IMR-90 (cell line): Measurements from ENCODE around the gene GYG2. TPM values are rescaled to one million over a fixed set of nuclear protein-coding genes. Genes with fewer than 3 reads are reported as not detected.

ENCODE experiments used
- ATAC-seq: fragments of 200-7000 bp; cut with Tn5 transposase; 2 replicates; pipeline ENCODE4 v1.9.1; 2020; ENCODE audit warnings: low read depth, mild to moderate bottlenecking, moderate library complexity
- BruUV-seq: library from RNA; stranded (reverse); fragments of 400-500 nt; replicated peaks from 2 replicates; lab custom pipeline; 2021; lab: Mats Ljungman, UMichigan
- CTCF ChIA-PET: fragments of 300-600 bp; formaldehyde crosslinking; extraction: SDS; loops from one replicate; lab custom pipeline; 2021; ENCODE audit warnings: antibody characterized with exemption; lab: Yijun Ruan, JAX
- POLR2A ChIA-PET: fragments of 300-600 bp; sonication (Branson Sonifier 250); formaldehyde crosslinking; loops from one replicate; lab custom pipeline; 2022; ENCODE audit warnings: antibody characterized with exemption; ENCODE audit not compliant: unreplicated experiment; lab: Charles Lee
- DNase-seq: peaks from one replicate; pipeline ENCODE4 v3.0.0; 2013
- H2AFZ ChIP-seq: replicated peaks from 2 replicates; pipeline ENCODE3; 2013; ENCODE audit warnings: low read length, mild to moderate bottlenecking; ENCODE audit not compliant: poor library complexity
- H2AK5ac ChIP-seq: 2 replicates; pipeline ENCODE4 v1.6.1; 2013; ENCODE audit warnings: low read depth, low read length, inconsistent platforms
- H2AK9ac ChIP-seq: replicated peaks from 2 replicates; pipeline ENCODE3; 2013; ENCODE audit warnings: mild to moderate bottlenecking, low read depth, low read length, moderate library complexity; ENCODE audit not compliant: poor library complexity
- H2BK120ac ChIP-seq: 2 replicates; pipeline ENCODE4 v1.6.1; 2013; ENCODE audit warnings: low read depth, low read length, inconsistent platforms
- H2BK15ac ChIP-seq: 3 replicates; pipeline ENCODE4 v1.6.1; 2013; ENCODE audit warnings: low read depth, low read length, inconsistent platforms
- H2BK20ac ChIP-seq: 2 replicates; pipeline ENCODE4 v1.6.1; 2013; ENCODE audit warnings: low read depth, mild to moderate bottlenecking, inconsistent platforms, low read length, moderate library complexity
- H2BK5ac ChIP-seq: 2 replicates; pipeline ENCODE4 v1.6.1; 2013; ENCODE audit warnings: mild to moderate bottlenecking, low read depth, low read length, inconsistent platforms; ENCODE audit not compliant: poor library complexity, severe bottlenecking
- H3K14ac ChIP-seq: replicated peaks from 2 replicates; pipeline ENCODE4 v1.6.1; 2013; ENCODE audit warnings: low read depth, low read length, inconsistent platforms
- H3K18ac ChIP-seq: 2 replicates; pipeline ENCODE4 v1.6.1; 2013; ENCODE audit warnings: low read depth, low read length, control low read depth
- H3K23ac ChIP-seq: 2 replicates; pipeline ENCODE4 v1.6.1; 2013; ENCODE audit warnings: low read depth, low read length, inconsistent platforms
- H3K27ac ChIP-seq: 2 replicates; pipeline ENCODE4 v1.5.1; 2013; ENCODE audit warnings: mild to moderate bottlenecking, control low read depth, low read length; ENCODE audit not compliant: insufficient read depth
- H3K27me3 ChIP-seq: 2 replicates; pipeline ENCODE4 v1.6.1; 2013; ENCODE audit warnings: low read length; ENCODE audit not compliant: control insufficient read depth, insufficient read depth
- H3K36me3 ChIP-seq: 2 replicates; pipeline ENCODE4 v1.6.1; 2013; ENCODE audit warnings: low read length, mixed read lengths; ENCODE audit not compliant: control insufficient read depth, insufficient read depth
- H3K4ac ChIP-seq: 2 replicates; pipeline ENCODE4 v1.6.1; 2013; ENCODE audit warnings: low read depth, low read length, inconsistent platforms
- H3K4me1 ChIP-seq: 2 replicates; pipeline ENCODE4 v1.6.1; 2013; ENCODE audit warnings: low read length, mixed read lengths; ENCODE audit not compliant: control insufficient read depth, insufficient read depth
- H3K4me2 ChIP-seq: 2 replicates; pipeline ENCODE4 v1.6.1; 2013; ENCODE audit warnings: low read depth, mild to moderate bottlenecking, control low read depth, low read length, moderate library complexity
- H3K4me3 ChIP-seq: 2 replicates; pipeline ENCODE4 v1.5.1; 2013; ENCODE audit warnings: low read depth, mild to moderate bottlenecking, control low read depth, low read length, moderate library complexity; ENCODE audit not compliant: insufficient read depth
- H3K56ac ChIP-seq: 2 replicates; pipeline ENCODE4 v1.6.1; 2013; ENCODE audit warnings: low read length, inconsistent platforms; ENCODE audit not compliant: insufficient read depth; ENCODE audit errors: extremely low read depth
- H3K79me1 ChIP-seq, 2 experiments: 2 replicates each; pipeline ENCODE4 v1.6.1; 2013; ENCODE audit warnings: low read length in 2 of 2, inconsistent platforms in 1 of 2, low read depth in 1 of 2
- H3K9ac ChIP-seq: 2 replicates; pipeline ENCODE4 v1.6.1; 2013; ENCODE audit warnings: low read depth, low read length, control low read depth
- H3K9me1 ChIP-seq: 2 replicates; pipeline ENCODE4 v1.6.1; 2013; ENCODE audit warnings: low read length, inconsistent platforms; ENCODE audit not compliant: insufficient read depth
- H3K9me3 ChIP-seq: 2 replicates; pipeline ENCODE4 v1.6.1; 2013; ENCODE audit warnings: low read length; ENCODE audit not compliant: control insufficient read depth, insufficient read depth
- H4K20me1 ChIP-seq: 2 replicates; pipeline ENCODE4 v1.6.1; 2013; ENCODE audit warnings: low read length, inconsistent platforms; ENCODE audit not compliant: insufficient read depth
- H4K5ac ChIP-seq: 2 replicates; pipeline ENCODE4 v1.6.1; 2013; ENCODE audit warnings: mild to moderate bottlenecking, low read depth, low read length, control low read depth
- H4K8ac ChIP-seq, 2 experiments: 2 replicates each; pipeline ENCODE4 v1.6.1; 2013; ENCODE audit warnings: low read depth in 2 of 2, low read length in 2 of 2, control low read depth in 1 of 2, inconsistent platforms in 1 of 2
- H4K91ac ChIP-seq: 2 replicates; pipeline ENCODE4 v1.6.1; 2013; ENCODE audit warnings: low read depth, low read length, inconsistent platforms; ENCODE audit not compliant: insufficient read depth
- MAFK ChIP-seq: IDR thresholded peaks from 2 replicates; pipeline ENCODE4 v1.6.1; 2012; ENCODE audit warnings: low read depth, low read length, improper control_type of control experiment
- MAZ ChIP-seq: IDR thresholded peaks from 2 replicates; pipeline ENCODE4 v1.6.1; 2012; ENCODE audit warnings: low read depth, mild to moderate bottlenecking, low read length, improper control_type of control experiment, moderate library complexity, borderline replicate concordance
- RAD21 ChIP-seq: IDR thresholded peaks from 2 replicates; pipeline ENCODE4 v1.6.1; 2012; ENCODE audit warnings: low read length, improper control_type of control experiment
- whole genome bisulfite sequencing, 2 experiments: methylation state at CpG; one replicate each; pipeline versions ENCODE4 v1.1.5 to v1.1.7; 2013; ENCODE audit warnings: missing lambda C conversion rate in 2 of 2; ENCODE audit not compliant: insufficient read length in 1 of 2; ENCODE audit errors: extremely low coverage in 2 of 2; 5-methylcytosine and 5-hydroxymethylcytosine counted together
- dilution Hi-C: fragments of 300-500 bp; cut with HindIII; formaldehyde crosslinking; loops from one replicate; pipeline ENCODE4 v1.14.3; 2018; ENCODE audit warnings: low sequenced_read_pairs; ENCODE audit not compliant: unreplicated experiment
- in situ Hi-C: fragments of 300-500 bp; cut with MboI; formaldehyde crosslinking; loops from 3 replicates; pipeline ENCODE4 v1.14.3; 2019; ENCODE audit warnings: low sequenced_read_pairs, inconsistent platforms, mixed read lengths
- intact Hi-C: fragments of 100-400 bp; cut with micrococcal nuclease; formaldehyde crosslinking; loops from 2 replicates; pipeline ENCODE4 v1.10.0; 2022
- polyA plus RNA-seq, 3 experiments: library from polyadenylated mRNA; depleted of rRNA; stranded (reverse); fragments of >200 nt; gene quantifications; 2 replicates each; pipeline ENCODE4 v1.2.3, GENCODE V29; 2012; ENCODE audit warnings: low replicate concordance in 1 of 3
- total RNA-seq: library from RNA; depleted of rRNA; stranded (reverse); fragments of >200 nt; gene quantifications from 2 replicates; pipeline ENCODE4 v1.2.3, GENCODE V29; 2012
- TF ChIP-seq, protein P1 (sequence below): fragments of 150-350 bp; IDR thresholded peaks from 2 replicates; pipeline ENCODE4 v1.6.1; 2016; ENCODE audit warnings: low read depth, mild to moderate bottlenecking, low read length, moderate library complexity, borderline replicate concordance

Gene GYG2
- total and polyA plus RNA-seq, 2 of the 4 experiments (the other 2 are of a cell fraction): 9.6 to 13.1 TPM

DNA sequence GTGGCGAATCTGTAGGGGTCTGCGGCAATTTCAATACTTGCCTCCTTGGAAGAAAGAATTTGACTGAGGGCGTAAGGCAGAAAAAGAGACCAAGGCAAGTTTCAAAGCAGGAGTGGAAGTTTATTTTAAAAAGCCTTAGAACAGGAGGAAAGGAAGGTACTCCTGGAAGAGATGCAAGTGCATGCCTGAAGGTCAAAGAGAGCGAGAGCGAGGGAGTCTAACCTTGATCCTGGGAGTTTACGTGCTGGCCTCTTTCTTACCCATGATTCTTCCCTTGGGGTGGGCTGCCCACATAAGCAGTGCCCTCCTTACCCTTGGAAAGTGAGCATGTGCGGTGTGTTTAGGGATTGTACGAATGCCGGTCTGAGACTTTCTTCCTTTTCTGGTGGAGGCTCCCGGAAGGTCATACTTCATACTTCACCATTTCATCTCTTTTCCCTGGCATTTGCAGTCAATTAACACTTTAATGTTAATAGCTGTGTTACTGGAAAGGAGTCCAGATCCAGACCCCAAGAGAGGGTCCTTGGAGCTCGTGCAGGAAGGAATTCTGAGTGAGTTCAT lies 60.4 kb downstream of the GYG2 start:
- no peaks in the 10 kb centered on the region for H4K20me1 ChIP-seq
- in situ Hi-C loops: loop anchor here (25.0 kb wide), 1 partner anchor 748 kb away; no protein-coding TSS in a partner anchor

More for the DNA sequence above, 60.4 kb downstream of the GYG2 start:
- ChIA-PET CTCF (no interaction called here), POLR2A (no interaction called here)
- TF ChIP-seq MAFK (no peak), RAD21 (no peak), MAZ (no peak)
- TF ChIP-seq, protein P1, sequence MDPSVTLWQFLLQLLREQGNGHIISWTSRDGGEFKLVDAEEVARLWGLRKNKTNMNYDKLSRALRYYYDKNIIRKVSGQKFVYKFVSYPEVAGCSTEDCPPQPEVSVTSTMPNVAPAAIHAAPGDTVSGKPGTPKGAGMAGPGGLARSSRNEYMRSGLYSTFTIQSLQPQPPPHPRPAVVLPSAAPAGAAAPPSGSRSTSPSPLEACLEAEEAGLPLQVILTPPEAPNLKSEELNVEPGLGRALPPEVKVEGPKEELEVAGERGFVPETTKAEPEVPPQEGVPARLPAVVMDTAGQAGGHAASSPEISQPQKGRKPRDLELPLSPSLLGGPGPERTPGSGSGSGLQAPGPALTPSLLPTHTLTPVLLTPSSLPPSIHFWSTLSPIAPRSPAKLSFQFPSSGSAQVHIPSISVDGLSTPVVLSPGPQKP: no peak
- Histone ChIP-seq H4K8ac (0 out of 4 replicates have a peak overlapping the region, but pooled peaks have one; percentile 62 to 67), H2BK20ac (no peak overlapping the region), H3K14ac (peak overlapping the region; percentile 53; the same call in 1 of the 2 replicates), H3K9me3 (no peaks in the 10 kb centered on the region), H3K23ac (no peak overlapping the region), H3K9me1 (no peaks in the 10 kb centered on the region), H3K56ac (no peak overlapping the region), H2AK5ac (no peak overlapping the region), H3K18ac (no peak overlapping the region; the same call in 1 of the 2 replicates), H3K36me3 (no peaks in the 10 kb centered on the region), H3K79me1 (no peaks in the 10 kb centered on the region), H2BK120ac (no peak overlapping the region), H4K91ac (0 out of 2 replicates have a peak overlapping the region, but pooled peaks have one; percentile 26), H3K4me2 (peak overlapping the region; percentile 93), H3K4ac (no peak overlapping the region), H3K9ac (peak overlapping the region; percentile 69), H3K27me3 (no peaks in the 10 kb centered on the region), H2AFZ (peak overlapping the region; percentile 70), H3K4me1 (no peaks in the 10 kb centered on the region; the same call in 1 of the 2 replicates), H3K4me3 (peak overlapping the region; percentile 49), H2BK5ac (no peak overlapping the region), H4K5ac (no peak overlapping the region), H2BK15ac (no peak overlapping the region), H2AK9ac (no peak overlapping the region), H3K27ac (no peak overlapping the region)
- 75% methylated on average over 1 of the region's 11 CpGs; no CpG with 5 or more reads in 1 of the 2 experiments for WGBS, 2 experiments
- DNase-seq: no peak
- dilution Hi-C loops: no loop called here
- no TSS peak for BruUV-seq
- ATAC-seq: peak; percentile 34
- intact Hi-C loops: loop anchor here (5.0 kb wide), 1 partner anchor 112 kb away; no protein-coding TSS in a partner anchor
